C1 segment of cervical spinal cord (tissue), 14 donors: ENCODE measurements around the gene BRD4.
"Not testable (repeated sequence)": the region's sequence is repeated elsewhere in the genome, so short reads cannot be mapped to it uniquely, and the experiment has no call there.

Experiments used
- DNase-seq, 14 donors: peaks; one replicate each; lab custom pipeline; 2025; lab: John Stamatoyannopoulos, UW

The BRD4 gene

GRCh38 chr19:15332311-15332996, at the start of gene BRD4:
BRD4 (minus strand) TSS chr19:15332539; CDS start chr19:15273099, 59,440 bp downstream.
- peak in 13 of 14 donors; percentile 5 to 85 (median 54) for DNase-seq

DNA sequence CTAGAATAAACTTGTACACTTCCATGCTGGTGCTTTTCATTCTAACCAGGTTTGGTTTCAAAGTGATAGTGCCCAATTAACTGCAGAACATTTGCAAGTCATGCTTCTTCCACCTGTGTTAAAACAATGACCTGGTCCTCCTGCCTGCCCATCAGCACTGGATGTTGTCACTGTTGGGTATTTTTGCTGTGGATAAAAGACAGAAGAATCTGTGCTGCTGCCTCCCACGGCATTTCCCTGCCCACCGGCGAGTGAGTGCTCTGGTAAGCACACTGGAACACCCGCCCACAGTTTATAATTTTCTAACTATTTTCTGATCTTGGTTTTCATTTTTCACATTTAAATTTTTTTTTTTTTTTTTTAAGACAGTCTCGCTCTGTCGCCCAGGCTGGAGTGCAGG, 49.5 kb upstream of the BRD4 start:
- DNase-seq, result no peak

- no peak for DNase-seq
Measured at GRCh38 chr19:15381429-15381828, 49.1 kb upstream of the BRD4 start.

- DNase-seq, result peak in 4 of 14 donors; percentile 34 to 66 (median 57)
Measured at GRCh38 chr19:15379999-15380647, 47.8 kb upstream of the BRD4 start.

DNA sequence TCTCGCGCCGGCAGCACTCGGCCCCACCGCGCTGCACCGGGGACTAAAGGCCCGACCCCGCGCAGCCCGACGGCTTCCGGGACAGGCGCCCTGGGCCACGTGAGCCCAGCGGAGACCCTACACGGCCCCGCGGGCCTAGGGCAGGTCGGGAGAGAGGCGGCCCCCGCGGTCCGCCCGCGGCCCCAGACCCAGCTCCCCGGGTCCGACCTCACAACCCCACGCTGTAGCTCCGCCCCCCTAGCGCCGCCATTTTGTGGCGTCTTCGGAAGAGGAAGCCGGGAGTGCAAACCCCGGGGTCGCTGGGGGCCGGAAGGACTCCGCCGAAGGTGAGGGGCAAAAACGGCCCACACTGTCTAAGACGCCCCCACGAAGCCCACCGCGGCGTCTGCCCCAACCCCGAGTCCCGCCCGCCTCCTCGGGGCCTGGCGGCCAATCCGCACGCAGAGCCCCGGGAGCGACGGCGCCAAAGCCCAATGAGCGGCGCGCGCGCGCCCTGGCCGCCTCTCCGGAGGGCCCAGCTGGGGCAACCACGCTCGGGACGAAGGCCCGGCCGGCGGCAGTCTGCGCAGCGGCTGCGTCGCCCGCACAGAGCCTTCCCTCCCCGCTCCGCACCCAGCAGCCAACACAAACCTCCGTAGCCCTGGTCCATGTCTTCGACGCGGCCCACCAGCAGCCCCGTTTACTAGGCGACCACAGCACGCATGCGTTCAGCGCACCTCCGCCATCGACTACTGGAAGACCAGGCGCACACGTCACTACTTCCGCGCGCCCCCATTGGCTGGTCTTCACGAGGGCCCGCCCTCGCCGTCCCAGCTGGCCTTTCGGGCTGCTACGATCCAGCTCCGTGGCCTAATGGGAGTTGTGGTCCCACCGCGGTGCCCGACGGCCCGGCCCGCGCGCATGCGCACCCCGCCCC, 47.0 kb upstream of the BRD4 start, which contains the start of gene AKAP8:
Gene AKAP8 (minus strand): TSS at position 705 of the 916 bp plus-strand sequence. CDS start 56 bp downstream, at position 649.
- DNase-seq, result peak; percentile 81 to 99 (median 96)

DNA sequence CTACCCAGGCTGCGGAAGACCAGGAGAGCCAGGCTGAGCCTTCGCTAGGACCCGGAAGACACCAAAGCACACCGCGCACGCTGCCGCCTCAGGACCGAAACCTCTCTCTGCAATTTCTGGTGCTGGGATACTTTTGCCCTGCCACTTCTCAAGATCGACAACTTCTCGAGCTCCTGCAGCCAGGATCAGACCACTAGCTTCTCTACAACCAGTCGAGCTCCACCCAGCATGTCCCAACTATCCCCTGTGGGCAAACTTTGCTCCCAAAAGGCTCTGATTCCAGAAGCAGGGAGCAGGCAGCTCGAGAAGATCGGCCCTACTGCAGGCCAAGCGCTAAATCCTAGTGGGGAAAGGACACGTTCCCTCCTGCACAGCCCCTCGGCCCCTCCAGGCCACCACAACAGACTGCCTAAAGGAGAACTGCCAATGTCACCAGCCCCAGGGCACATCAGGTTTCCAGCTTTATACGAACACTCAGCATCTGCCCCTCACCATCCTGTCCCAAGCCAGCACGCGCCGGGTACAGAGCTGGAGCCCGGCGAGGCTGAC, 46.3 kb upstream of the BRD4 start:
- DNase-seq, result peak in 7 of 14 donors; percentile 20 to 57 (median 39)

- DNase-seq, result peak in 1 of 14 donors; percentile 64
Measured at GRCh38 chr19:15374796-15375440, 42.6 kb upstream of the BRD4 start.

DNA sequence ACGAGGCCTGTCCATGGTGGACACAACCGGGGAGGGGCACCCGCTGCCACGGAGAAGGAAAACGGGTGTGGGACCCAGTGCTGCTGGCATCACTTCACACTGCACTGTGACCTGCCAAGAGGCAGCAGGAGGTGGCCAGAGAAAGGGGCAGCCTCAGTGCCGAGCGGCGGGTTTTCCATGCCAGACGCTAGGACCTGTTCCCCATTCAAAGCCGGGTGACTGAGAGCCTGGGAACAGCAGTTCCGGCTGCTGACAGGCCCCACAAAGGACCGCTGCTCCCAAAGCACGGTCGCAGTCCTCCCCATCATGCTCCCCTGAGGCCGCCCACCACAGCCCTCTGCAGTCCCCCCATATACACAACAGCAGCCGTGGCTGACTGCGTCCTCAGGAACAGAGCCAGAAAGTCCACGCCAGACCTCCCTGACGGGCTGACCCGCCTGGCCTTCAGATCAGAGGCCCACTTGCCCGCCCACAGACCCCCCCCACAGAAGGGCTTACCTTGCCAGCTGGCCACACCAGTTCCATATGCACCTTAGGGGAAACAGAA, 41.8 kb upstream of the BRD4 start:
- peak in 2 of 14 donors; percentile 5 to 34 for DNase-seq

DNA sequence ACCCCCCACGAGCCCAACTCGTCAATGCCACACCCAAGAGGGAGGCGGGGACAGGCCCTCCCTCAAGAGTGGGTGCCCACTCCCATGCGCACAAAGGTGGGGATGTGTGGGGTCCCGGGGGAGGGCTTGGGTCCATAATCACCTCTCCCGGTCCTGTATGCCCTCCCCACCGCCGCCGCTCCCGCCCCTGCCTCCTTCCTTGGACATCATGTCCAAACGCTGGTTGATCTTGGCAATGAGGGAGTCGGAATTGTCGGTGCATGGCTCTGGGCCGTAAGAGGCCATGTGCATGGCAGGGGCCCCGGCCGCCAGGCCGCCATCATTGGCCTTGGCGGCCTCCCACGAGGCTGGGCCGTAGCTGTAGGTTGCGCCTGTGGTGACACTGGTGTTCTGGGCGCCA, 41.3 kb upstream of the BRD4 start:
- no peak for DNase-seq

DNA sequence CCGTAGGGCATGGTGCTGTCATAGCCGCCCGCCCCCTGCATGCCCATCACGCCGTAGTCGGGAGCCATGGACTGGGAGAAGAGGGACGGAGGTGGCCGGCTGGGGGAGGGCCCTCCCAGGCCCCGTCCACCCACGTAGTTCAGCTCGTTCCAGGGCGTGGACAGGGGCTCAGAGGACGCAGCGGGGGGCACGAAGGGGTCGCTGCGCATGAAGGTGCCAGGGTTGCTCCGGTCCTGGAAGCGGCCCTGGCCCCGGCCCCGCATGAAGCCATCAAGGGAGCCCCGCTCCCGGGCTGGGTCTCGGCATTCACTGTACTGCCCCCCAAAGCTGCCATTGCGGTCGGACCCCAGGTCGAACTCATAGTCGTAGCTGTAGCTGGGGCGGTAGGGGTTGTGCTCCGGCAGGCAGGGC, 40.6 kb upstream of the BRD4 start:
- DNase-seq, result no peak

GRCh38 chr19:15372470-15372869, 40.1 kb upstream of the BRD4 start:
- DNase-seq, result no peak

GRCh38 chr19:15371786-15372380, 39.5 kb upstream of the BRD4 start:
- no peak for DNase-seq

DNA sequence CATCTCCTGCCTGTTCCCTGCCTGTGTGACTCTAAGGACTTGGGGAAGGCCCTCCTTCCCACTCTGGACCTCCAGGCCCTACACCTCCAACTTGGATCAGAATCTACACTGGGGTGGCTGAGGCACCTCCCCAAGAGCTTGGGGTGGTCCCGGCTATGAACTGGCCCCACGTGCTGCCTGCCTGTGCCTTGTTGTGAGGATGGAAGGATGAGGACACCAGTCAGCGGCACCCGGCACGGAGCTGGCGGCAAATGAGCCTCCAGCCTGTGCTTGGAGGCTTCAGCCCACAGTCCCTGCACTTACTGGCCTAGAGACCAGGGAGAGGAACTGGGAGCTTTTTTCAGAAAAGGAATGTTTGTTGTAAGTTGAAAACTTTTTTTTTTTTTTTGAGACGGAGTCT, 38.8 kb upstream of the BRD4 start:
- no peak for DNase-seq

DNA sequence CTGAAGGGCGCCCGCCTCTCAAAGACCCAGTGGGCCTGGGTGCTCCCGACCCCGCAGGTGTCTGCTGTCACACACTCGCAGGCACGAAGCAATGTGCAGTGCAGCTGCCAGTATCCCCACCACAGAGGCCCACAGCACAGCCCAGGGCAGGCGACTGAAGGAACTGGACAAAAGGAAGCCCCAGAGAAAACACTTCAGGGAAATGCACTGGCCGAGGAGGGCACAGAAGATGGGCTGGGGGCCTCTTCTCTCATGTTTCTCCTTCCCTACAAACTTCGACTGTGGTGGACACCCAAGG, 37.2 kb upstream of the BRD4 start:
- DNase-seq, result no peak

- DNase-seq, result no peak
Measured at GRCh38 chr19:15368798-15369593, 36.7 kb upstream of the BRD4 start.

DNA sequence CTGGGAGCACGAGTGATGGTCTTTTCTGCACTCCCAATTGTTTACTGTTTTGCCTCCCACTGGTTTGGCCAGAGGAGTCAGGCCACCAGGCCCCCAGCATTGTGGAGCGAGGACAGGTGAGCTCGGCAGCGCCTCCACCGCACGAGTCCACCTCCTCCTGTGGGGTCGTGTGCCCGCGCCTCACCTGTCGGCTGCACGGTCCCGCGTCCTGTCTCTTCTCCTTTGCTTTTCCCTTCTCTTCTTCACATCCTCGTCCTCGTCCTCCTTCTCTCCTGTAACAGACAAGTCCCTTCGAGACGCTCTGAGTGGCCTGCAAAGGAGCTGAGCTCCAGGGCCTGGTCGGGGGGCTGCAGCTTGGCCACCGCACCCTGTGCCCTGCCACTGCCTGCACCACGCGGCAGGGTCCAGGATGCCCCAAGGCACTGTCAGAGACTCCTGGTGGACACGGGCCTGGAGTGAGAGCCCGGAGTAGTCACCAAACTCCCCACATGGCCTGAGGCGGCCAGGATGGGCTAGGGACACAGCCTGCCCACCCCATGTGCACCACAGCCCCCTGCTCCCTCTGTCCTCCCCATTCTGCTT, 35.8 kb upstream of the BRD4 start:
- DNase-seq, result no peak

GRCh38 chr19:15367439-15367838, 35.1 kb upstream of the BRD4 start:
- no peak for DNase-seq

DNA sequence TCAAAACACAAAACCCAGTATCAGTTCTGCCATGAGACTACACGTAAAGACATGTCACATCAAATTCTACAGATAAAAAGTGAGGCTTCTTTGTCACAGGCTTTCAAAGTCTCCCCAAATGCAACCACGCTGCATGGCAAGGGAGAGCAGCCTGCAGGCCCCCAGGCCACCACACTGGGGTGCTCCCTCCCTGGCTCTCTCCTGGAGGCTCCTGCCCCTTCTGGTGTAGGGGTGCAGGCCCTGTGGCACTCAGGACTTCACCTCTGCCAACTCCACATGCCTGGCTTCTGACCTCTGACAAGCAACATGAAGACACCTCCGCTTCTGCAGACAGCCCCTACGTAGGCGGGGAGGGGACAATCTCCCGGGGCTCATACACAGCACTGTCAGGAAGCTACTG, 32.9 kb upstream of the BRD4 start:
- DNase-seq, result no peak

DNA sequence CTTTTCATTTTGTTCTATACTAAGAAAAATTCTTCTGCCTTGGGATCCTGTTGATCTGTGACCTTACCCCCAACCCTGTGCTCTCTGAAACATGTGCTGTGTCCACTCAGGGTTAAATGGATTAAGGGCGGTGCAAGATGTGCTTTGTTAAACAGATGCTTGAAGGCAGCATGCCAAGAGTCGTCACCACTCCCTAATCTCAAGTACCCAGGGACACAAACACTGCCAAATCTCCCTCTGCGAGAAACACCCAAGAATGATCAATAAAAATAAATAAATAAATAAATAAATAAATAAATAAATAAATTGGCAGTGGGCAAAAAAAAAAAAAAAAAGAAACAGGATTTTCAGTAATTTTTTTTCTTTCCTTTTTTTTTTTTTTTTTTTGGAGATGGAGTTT, 31.5 kb upstream of the BRD4 start:
- not testable (repeated sequence) for DNase-seq
